Neutrophil (primary cell): ENCODE measurements around the gene SLC7A10.

ENCODE experiments used
- H3K27ac ChIP-seq: fragments of 200-600 bp; sonication (generic); 2 replicates; pipeline ENCODE4 v1.5.1; 2016; ENCODE audit warnings: mild to moderate bottlenecking, moderate library complexity
- H3K27me3 ChIP-seq: fragments of 200-600 bp; sonication (generic); 2 replicates; pipeline ENCODE4 v1.6.0; 2016; ENCODE audit warnings: mild to moderate bottlenecking
- H3K36me3 ChIP-seq: fragments of 200-600 bp; sonication (generic); 2 replicates; pipeline ENCODE4 v1.5.1; 2017
- H3K4me1 ChIP-seq, 2 experiments: fragments of 200-600 bp in 1 of 2; sonication (generic) in 1 of 2; 1 replicate in 1 of 2; 2 replicates in 1 of 2; pipeline versions ENCODE4 v1.5.1 to v1.6.1; 2013 to 2016; ENCODE audit warnings: low read depth in 1 of 2, low read length in 1 of 2, mild to moderate bottlenecking in 1 of 2, moderate library complexity in 1 of 2; ENCODE audit not compliant: control insufficient read depth in 1 of 2, insufficient read depth in 1 of 2
- H3K4me3 ChIP-seq, 2 experiments: fragments of 200-600 bp in 1 of 2; sonication (generic) in 1 of 2; 1 replicate in 1 of 2; 2 replicates in 1 of 2; pipeline ENCODE4 v1.5.1; 2013 to 2016; ENCODE audit warnings: low read depth in 1 of 2, low read length in 1 of 2, mild to moderate bottlenecking in 1 of 2, moderate library complexity in 1 of 2
- H3K9me3 ChIP-seq: fragments of 200-600 bp; sonication (generic); 2 replicates; pipeline ENCODE4 v1.5.1; 2016
- TF ChIP-seq, protein P1 (sequence below): fragments of 200-600 bp; sonication (generic); IDR thresholded peaks from 2 replicates; pipeline ENCODE4 v1.5.1; 2016; ENCODE audit warnings: antibody characterized with exemption

The SLC7A10 gene

DNA sequence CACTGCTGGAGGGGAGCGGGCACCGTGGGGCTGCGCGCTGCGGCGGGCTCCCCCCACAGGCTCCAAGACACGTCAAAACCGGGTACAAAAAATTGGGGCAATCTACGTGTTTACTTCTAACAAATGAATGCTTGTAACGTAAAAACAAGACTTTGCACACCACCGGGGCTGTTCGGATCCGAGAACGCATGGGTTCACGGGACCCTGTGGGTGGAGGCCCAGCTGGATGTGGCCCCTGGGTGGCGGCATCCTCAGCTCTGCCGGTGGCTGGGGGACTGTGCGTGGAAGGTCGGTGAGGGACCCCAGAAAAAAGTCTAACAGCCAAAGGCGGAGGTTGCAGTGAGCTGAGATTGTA lies 10.3 kb upstream of the SLC7A10 start:
- Histone ChIP-seq H3K9me3 (no peaks in the 10 kb centered on the region), H3K36me3 (no peaks in the 10 kb centered on the region), H3K4me1 (peaks cover 20 to 31% of the 10 kb centered on the region in 2 experiments), H3K4me3 (no peak overlapping the region), H3K27me3 (no peaks in the 10 kb centered on the region), H3K27ac (no peak overlapping the region)
- TF ChIP-seq, protein P1, sequence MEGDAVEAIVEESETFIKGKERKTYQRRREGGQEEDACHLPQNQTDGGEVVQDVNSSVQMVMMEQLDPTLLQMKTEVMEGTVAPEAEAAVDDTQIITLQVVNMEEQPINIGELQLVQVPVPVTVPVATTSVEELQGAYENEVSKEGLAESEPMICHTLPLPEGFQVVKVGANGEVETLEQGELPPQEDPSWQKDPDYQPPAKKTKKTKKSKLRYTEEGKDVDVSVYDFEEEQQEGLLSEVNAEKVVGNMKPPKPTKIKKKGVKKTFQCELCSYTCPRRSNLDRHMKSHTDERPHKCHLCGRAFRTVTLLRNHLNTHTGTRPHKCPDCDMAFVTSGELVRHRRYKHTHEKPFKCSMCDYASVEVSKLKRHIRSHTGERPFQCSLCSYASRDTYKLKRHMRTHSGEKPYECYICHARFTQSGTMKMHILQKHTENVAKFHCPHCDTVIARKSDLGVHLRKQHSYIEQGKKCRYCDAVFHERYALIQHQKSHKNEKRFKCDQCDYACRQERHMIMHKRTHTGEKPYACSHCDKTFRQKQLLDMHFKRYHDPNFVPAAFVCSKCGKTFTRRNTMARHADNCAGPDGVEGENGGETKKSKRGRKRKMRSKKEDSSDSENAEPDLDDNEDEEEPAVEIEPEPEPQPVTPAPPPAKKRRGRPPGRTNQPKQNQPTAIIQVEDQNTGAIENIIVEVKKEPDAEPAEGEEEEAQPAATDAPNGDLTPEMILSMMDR = no peak

DNA sequence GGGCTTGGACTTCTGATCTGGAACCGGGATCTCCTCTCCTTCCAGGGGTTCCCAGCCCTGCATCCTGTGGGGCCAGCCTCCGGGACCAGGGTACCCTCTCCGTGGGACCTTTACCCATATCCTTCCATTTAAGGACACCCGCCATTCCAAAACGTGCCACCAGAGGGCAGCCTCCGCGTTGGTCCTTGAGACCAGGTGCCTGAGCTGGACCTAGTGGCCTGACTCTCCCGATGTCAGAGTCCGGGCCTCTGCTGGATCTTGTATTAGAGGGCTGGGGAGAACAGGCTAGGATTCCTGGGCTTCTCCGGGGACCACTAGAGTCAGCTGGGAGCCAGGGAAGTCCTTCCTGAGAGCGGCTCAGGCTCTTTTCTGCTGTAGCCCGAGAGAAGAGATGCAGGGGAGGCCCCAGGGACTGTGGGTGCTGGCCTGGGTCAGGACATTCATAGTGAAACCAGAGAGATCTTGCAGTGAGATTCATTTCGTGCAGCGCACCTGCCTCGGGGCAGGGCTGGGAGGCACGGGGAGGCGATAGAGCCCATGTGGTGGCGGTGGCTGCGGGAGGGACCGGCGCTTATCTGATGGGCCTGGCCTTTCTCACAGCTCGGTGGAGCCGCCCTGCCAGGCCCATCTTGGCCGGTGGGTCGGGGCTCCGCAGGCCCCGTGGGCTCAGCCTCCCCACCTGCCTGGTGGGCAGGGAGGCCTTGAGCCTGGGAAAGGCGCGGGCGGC lies 9.8 kb upstream of the SLC7A10 start:
- Histone ChIP-seq H3K27ac (no peak overlapping the region), H3K27me3 (no peaks in the 10 kb centered on the region), H3K4me3 (no peak overlapping the region), H3K36me3 (no peaks in the 10 kb centered on the region), H3K4me1 (peaks cover 25 to 37% of the 10 kb centered on the region in 2 experiments), H3K9me3 (no peaks in the 10 kb centered on the region)
- TF ChIP-seq, protein P1 = peak; percentile 91

DNA sequence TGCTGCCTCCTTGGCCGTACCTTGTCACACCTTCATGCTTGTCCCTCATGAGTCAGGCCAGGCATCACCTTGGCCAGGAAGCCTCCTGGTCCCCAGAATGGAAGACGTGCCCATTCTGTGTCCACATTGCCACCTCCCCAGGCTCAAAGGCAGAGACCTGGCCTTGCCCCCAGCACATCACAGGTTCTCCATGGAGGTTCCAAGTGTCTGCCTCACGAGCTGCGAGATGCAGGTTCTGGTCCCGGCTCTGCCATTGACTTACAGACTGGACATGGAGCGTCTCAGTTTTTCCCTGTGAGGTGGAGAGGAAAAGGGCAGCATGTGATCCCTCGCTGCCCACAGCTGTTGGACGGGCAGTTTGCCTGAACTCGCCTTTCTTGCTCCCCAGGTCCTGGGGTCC lies 9.1 kb upstream of the SLC7A10 start:
- TF ChIP-seq, protein P1 = no peak
- Histone ChIP-seq H3K27me3 (no peaks in the 10 kb centered on the region), H3K4me1 (peaks cover 25 to 37% of the 10 kb centered on the region in 2 experiments), H3K36me3 (no peaks in the 10 kb centered on the region), H3K4me3 (no peak overlapping the region), H3K9me3 (no peaks in the 10 kb centered on the region), H3K27ac (no peak overlapping the region)

DNA sequence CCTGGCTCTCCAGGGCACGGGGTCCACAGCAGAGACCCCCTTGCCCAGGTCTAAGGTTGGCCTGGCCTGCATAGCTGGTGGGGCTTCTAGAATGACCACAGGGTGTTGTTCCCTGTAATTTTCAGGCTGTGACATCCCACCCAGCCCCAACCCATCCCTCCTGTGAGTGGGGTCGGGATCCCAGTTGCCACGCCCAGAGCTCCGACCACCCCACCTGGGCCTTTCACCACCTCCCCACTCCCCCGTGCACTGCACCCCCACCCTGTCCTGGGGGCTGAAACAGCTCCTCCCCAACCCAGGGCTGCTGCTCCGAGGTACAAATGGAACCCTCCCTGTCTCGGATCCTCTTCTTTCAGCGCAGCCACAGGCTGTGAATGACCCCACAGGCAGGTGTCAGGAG lies 8.4 kb upstream of the SLC7A10 start:
- TF ChIP-seq, protein P1 = no peak
- H3K27ac ChIP-seq = no peak overlapping the region
- H3K4me1 ChIP-seq = peaks cover 25 to 37% of the 10 kb centered on the region in 2 experiments
- no peak overlapping the region for H3K4me3 ChIP-seq
- no peaks in the 10 kb centered on the region for H3K36me3 ChIP-seq
- H3K9me3 ChIP-seq = no peaks in the 10 kb centered on the region
- no peaks in the 10 kb centered on the region for H3K27me3 ChIP-seq

DNA sequence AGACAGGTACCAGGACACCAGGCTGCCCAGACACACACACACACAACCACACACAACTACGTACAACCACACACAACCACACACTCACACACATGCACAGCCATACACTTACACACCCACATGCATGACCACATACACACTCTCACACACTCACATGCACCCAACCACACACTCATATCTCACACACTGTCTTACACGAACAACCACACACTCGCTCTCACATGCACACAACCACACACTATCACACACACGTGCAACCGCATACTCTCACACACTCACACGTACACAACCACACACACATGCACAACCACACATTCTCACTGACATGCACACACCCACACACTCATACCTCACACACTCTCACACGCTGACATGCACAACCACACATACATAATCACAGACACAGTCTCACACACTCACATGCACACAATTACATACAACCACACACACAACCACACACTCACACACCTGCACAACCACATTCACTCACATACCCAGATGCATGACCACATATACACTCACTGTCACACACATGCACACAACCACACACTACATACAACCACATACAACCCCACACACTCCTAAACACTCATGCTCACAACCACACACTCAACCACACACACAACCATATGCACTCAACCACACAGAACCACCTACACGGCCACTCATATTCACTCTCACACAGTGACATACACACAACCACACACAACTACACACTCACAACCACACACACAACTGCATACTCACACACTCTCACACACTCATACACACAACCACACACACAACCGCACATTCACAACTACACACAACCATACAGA lies 7.6 kb upstream of the SLC7A10 start:
- peaks cover 25 to 37% of the 10 kb centered on the region in 2 experiments for H3K4me1 ChIP-seq
- H3K9me3 ChIP-seq = no peaks in the 10 kb centered on the region
- TF ChIP-seq, protein P1 = no peak

More for the DNA sequence above, 7.6 kb upstream of the SLC7A10 start:
- no peaks in the 10 kb centered on the region for H3K36me3 ChIP-seq
- peaks cover 8% of the 10 kb centered on the region for H3K27me3 ChIP-seq
- H3K4me3 ChIP-seq = no peak overlapping the region
- no peak overlapping the region for H3K27ac ChIP-seq
